GM19238 (cell line): ENCODE data around the gene SNAPC4.

Experiments used
- DNase-seq: peaks from one replicate; pipeline ENCODE4 v3.0.0; 2011; ENCODE audit warnings: low spot score; ENCODE audit not compliant: insufficient read length

SNAPC4 gene, protein sequence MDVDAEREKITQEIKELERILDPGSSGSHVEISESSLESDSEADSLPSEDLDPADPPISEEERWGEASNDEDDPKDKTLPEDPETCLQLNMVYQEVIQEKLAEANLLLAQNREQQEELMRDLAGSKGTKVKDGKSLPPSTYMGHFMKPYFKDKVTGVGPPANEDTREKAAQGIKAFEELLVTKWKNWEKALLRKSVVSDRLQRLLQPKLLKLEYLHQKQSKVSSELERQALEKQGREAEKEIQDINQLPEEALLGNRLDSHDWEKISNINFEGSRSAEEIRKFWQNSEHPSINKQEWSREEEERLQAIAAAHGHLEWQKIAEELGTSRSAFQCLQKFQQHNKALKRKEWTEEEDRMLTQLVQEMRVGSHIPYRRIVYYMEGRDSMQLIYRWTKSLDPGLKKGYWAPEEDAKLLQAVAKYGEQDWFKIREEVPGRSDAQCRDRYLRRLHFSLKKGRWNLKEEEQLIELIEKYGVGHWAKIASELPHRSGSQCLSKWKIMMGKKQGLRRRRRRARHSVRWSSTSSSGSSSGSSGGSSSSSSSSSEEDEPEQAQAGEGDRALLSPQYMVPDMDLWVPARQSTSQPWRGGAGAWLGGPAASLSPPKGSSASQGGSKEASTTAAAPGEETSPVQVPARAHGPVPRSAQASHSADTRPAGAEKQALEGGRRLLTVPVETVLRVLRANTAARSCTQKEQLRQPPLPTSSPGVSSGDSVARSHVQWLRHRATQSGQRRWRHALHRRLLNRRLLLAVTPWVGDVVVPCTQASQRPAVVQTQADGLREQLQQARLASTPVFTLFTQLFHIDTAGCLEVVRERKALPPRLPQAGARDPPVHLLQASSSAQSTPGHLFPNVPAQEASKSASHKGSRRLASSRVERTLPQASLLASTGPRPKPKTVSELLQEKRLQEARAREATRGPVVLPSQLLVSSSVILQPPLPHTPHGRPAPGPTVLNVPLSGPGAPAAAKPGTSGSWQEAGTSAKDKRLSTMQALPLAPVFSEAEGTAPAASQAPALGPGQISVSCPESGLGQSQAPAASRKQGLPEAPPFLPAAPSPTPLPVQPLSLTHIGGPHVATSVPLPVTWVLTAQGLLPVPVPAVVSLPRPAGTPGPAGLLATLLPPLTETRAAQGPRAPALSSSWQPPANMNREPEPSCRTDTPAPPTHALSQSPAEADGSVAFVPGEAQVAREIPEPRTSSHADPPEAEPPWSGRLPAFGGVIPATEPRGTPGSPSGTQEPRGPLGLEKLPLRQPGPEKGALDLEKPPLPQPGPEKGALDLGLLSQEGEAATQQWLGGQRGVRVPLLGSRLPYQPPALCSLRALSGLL (N-terminal part only)

GRCh38 chr9:136400038-136400834 is at the start of gene SNAPC4:
Gene SNAPC4, minus strand, starts transcription at chr9:136400170. Its CDS starts 1,742 bp downstream, at chr9:136398428.
- DNase-seq, result peak; percentile 96

DNA sequence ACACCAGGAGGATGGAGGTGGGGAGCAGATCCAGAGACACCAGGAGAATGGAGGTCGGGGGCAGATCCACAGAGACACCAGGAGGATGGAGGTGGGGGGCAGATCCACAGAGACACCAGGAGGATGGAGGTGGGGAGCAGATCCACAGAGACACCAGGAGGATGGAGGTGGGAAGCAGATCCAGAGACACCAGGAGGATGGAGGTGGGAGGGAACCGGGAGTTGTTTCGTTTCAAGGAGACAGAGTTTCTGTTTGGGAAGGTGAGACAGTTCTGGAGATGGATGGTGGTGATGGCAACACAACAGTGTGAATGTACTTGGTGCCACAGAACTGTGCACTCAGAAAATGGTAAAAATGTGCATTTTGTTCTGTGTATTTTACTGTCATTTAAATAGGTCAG is 48.7 kb upstream of the SNAPC4 start:
- DNase-seq, result no peak

DNA sequence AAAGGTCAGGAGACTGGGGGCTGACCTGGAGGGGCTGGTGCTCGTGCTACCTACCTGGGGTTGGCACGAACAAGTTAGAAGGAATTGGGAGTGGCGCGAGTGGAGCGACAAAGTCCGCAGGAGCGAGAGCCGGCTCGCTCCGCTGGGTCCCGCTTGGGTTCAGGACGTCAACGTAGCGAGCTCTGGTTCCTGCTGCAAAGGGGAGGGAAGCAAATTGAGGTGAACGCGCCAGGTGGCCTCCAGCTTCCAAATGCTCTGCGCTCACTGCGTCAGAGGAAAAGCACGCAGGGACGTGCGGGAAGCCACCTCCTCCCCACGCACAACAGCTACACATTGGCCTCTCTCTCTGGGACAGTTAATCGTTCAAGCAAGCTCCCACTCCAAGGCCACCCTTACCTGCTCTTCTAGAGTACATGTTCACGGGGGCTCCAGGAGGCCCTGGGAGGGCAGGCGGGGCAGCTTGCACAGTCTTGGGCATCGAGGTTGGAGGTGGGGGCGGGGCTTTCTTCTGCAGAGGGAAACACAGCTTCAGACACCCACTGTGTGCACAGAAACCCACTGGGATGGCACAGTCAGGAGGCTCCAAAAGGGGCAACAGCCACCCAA is 47.3 kb upstream of the SNAPC4 start:
- DNase-seq, result no peak

- DNase-seq, result no peak
These were observed 45.8 kb upstream of the SNAPC4 start for GRCh38 chr9:136445799-136446198.

DNA sequence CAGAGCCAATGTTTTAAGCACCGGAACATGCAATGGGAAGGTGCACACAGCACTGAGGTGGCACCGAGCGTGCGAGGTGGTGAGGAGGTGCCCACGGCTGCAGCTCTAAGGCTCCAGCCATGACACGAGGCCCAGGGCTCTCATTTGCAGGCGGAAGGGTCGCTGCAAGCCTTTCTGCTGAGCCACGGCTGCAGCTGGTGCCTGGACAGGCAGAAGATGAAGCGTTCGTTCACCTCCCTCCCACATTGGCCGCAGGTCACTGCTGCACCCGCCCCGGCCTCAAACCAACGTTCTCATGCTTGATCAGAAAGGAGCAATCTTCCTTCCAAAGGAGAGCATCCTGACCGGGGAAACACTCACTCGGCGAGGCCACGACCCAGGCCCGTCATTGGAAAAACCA is 44.1 kb upstream of the SNAPC4 start:
- DNase-seq, result no peak

DNA sequence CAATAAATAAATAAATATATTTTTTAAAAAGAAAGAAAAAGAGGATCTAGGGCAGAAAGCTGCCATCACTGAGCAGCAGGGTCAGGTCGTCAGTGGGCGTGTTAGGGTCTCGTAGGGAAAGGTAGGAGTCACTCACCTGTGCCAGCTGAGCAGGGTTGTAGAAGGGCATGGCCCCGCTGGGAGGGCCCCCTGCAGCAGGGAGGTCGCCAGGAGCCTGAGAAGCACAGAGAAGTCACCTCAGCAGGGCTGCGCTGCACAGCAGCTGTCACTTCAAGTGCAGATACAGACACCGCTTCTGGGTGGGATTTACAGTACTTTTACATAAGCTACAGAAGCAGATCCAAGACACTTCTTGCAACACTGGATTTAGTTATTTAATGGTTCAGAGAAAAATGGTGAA is 43.7 kb upstream of the SNAPC4 start:
- DNase-seq, result no peak

DNA sequence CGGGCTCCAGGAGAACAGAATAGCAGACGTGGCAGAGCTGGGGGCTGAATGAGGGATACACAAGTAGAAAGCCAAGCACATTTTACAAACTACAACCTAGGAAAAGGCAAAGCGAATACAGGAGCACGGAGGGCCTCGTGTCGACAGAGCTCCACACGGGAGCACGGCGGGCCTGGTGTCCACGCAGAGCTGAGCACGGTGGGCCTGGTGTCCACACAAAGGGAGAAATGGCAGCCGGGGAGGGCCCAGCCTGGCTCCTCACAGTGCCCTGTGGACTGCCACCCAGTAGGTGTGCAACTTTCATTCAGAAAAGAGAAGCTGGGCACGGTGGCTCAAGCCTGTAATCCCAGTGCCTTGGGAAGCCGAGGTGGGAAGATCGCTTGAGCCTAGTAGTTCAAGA is 43.1 kb upstream of the SNAPC4 start:
- no peak for DNase-seq

DNA sequence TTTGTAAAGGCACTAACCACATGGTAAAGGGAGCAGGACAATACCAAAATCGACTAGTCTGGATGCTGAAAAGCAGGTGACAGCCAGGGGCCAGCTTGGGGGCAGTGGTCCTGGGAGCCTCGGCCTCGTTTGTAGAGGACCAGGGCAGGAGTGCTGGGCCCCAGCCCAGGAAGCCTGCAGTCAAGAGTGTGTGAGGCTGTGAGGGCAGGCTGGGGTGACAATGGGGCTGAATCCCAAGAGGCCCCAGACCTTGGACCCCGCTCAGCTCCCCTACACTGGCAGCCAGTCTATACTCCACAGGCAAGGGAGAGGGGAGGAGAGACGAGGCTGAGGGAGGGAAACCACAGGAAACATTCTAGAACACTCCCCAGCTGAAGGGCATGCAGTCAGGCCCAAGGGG is 42.3 kb upstream of the SNAPC4 start:
- no peak for DNase-seq

DNA sequence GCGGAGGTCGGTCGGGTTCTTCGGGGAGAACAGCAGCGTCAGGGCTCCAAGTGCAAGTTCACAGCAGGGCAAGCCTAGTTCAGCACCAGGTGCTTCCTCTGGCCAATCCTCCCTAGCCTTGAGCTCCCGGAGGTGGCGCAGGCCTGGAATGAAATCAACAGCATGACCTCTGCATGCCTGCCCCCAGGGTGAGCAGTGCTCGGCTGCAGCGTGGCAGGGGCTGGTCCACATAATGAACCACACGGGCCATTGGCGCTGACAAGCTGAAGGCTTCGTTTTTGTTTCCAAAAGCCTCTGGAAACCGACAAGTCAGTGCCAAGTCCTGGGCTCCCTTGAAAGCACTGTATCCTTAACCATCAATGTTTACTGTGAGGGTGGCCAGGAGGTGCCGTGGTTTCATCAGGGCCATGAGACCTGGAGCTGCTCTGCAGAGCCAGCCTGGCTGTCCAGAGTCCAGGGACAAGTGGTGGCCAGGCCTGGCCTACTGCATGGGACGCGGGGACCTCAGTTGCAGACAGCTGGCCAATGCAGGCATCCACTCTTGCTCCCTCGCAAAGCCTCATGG is 41.8 kb upstream of the SNAPC4 start:
- no peak for DNase-seq

- no peak for DNase-seq
These were observed 41.3 kb upstream of the SNAPC4 start for GRCh38 chr9:136441191-136441680.

- peak; percentile 95 for DNase-seq
These were observed 39.8 kb upstream of the SNAPC4 start, which contains the start of gene INPP5E for GRCh38 chr9:136439481-136440408. Gene INPP5E, minus strand, starts transcription at chr9:136439845. Its CDS starts 426 bp downstream, at chr9:136439419.

- DNase-seq, result peak; percentile 82
These were observed 38.8 kb upstream of the SNAPC4 start for GRCh38 chr9:136438548-136439480.

DNA sequence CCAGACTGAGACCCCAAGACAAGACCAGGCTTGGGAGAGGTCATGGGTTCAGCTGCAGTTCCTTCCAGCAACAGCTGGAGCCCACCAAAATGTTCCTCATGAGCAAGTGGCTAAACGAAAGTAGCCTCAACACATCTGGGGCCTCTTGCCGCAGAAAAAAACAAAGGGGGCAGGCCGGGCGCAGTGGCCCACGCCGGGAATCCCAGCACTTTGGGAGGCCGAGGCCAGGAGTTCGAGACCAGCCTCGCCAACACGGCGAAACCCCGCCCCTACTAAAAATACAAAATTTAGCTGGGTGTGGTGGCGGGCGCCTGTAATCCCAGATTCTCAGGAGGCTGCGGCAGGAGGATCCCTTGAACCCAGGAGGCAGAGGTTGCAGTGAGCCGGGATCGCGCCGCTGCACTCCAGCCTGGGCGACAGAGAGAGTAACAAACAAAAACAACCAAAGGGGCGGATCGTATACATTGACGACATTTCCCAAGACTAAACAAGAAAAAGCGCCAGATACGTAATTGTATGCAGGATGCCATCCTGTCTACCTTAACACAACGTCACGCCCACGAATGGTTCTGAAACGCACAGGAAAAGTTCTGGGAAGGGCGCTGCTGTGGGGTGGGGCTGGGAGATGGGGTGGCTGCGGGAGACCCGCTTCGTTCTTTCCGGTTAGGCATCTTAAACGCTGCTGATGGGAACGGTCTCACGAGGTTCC is 38.0 kb upstream of the SNAPC4 start:
- no peak for DNase-seq

DNA sequence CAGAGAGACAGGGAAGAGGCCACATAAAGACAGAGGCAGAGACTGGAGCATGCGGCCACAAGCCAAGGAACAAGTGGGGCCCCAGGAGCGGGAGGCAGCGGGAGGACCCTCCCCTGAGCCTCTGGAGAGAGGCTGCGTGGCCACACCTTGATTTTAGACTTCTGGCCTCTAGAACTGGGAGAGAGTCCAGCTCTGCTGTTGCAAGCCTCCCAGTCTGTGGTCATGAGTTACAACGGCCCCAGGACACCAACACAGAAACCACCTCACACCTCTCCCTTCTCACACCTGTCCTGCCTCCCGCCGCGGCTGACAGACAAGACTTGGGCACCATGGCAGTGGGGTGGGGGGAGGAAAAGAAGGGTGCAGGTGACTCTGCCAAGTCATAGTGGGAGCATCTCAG is 37.5 kb upstream of the SNAPC4 start:
- no peak for DNase-seq

DNA sequence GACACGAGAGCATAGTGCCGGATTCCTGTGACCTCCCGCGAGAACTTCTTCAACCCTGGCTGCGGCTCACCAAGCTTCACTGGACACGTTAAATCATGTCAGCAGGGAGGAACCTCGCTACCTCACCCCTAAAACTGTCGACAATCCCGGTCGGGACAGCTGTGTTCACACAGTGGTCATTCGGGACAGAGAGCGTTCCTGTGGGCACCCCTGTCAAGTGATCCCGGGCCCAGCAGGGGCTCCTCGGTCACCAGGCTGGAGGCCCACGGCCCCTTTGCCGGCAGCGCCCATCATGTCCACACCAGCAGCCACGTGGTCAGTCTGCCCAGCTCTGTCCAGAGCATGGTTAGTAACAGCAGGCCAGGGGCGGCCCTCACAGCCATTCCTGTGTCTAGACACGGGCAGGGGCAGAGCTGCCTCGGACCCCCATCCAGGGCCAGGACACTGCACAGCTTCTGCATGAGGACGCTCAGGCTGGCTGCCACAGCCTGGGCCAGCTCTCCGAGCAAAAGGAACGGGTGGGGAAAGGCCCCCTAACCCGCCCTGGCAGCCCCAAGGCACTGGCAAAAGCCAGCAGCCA is 36.2 kb upstream of the SNAPC4 start:
- no peak for DNase-seq

GRCh38 chr9:136434580-136435169 is 34.7 kb upstream of the SNAPC4 start:
- DNase-seq, result no peak
